ENCODE results near the gene SCART1.

GRCh38 chr10:133440633-133441285 lies 13.0 kb upstream of the SCART1 start:
- TF ChIP-seq CTCF (IDR thresholded peaks at IDR 0.05) (no peak), POLR2A (IDR thresholded peaks at IDR 0.05) (no peak), POLR2AphosphoS5 (IDR thresholded peaks at IDR 0.05) (no peak)
